GM18951 (cell line): ENCODE data around the gene NES.
"Not testable (repeated sequence)": the region's sequence is repeated elsewhere in the genome, so short reads cannot be mapped to it uniquely, and the experiment has no call there.

ENCODE experiments used
- POLR2A ChIP-seq: IDR thresholded peaks from 4 replicates; pipeline ENCODE4 v1.6.1; 2011; ENCODE audit warnings: mild to moderate bottlenecking; ENCODE audit not compliant: insufficient read length, insufficient read depth; ENCODE audit errors: extremely low read depth
- in situ Hi-C: fragments of 300-500 bp; cut with MboI; formaldehyde crosslinking; loops from one replicate; pipeline ENCODE4 v1.12.0; 2022; ENCODE audit warnings: low sequenced_read_pairs, mixed read lengths, inconsistent platforms; ENCODE audit not compliant: unreplicated experiment

The NES gene

DNA sequence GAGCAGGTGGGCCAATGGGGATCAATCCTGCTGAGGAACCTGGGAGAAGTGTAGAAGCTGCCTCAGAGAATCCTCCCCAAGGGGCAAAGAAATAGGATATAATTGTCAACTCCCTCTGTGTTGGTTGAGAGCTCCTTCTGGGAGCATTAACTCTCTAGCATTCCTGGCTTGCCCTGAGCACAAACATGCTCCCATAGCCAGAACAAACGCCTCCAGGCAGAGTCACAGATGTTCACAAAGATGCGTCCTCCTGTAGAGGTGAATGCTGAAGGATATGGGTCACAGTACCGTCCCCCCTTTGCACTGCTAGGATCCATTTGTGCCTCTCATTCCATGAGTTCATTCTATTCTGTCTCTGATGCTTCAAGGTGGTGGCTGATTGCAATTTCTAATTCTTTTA lies 44.9 kb downstream of the NES start:
- in situ Hi-C loops: no loop called here
- TF ChIP-seq POLR2A: no peak

DNA sequence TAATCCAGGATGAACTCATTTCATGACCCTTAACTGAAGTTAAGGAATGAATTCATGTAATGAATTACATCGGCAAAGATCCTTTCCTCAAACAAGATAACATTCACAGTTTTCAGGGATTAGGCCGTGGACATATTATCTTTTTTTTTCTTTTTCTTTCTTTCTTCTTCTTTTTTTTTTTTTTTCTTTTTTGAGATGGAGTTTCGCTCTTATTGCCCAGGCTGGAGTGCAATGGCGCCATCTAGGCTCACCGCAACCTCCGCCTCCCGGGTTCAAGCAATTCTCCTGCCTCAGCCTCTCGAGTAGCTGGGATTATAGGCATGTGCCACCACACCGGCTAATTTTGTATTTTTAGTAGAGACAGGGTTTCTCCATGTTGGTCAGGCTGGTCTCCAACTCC lies 46.1 kb downstream of the NES start:
- in situ Hi-C loops: not testable (repeated sequence)

DNA sequence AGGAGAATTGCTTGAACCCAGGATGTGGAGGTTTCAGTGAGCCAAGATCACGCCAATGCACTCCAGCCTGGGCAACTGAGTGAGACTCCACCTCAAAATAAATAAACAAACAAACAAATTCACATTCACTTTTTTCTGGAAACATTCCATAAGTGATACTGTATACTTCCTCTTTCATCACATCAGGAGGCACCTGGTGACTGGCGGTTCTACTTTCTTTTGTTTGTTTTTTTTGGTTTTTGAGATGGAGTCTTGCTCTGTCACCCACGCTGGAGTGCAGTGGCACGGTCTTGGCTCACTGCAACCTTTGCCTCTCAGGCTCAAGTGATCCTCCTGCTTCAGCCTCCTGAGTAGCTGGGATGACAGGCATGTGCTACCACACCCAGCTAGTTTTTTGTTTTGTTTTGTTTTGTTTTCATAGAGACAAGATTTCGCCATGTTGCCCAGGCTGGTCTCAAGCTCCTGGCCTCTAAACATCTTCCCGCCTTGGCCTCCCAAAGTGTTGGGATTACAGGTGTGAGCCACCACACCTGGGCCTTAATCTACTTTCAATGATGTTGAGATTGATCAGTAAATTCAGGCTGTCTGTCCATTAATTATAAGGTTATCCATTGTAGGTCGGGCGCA lies 47.3 kb downstream of the NES start:
- no peak for TF ChIP-seq POLR2A

DNA sequence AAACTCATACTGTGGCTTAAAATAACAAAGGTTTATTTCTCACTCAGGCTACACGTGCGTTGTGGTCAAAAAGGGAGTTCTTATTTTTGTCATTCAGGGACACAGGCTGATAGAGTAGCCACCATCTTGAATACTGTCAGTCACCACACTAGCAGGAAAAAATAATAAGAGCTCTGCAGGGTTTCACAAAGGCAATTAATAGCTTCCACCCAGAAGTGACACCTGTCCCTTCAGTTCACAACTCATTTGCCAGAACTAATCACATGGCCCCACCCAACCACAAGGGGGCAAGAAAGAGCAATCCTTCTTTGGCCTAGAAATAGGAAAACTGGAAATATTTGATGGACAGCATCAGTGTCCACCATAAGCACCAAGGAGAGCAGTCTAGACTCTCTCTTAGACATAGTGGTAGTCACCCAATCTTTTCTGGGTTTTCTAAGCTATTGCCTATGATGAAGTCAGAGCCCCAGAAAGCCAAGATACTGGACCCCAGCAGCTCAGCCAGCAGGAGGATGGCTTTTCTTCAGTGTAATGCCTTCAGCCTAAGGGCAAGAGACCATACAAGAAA lies 49.8 kb downstream of the NES start:
- in situ Hi-C loops: no loop called here
- no peak for TF ChIP-seq POLR2A

More for the DNA sequence above, 47.3 kb downstream of the NES start:
- in situ Hi-C loops: no loop called here

DNA sequence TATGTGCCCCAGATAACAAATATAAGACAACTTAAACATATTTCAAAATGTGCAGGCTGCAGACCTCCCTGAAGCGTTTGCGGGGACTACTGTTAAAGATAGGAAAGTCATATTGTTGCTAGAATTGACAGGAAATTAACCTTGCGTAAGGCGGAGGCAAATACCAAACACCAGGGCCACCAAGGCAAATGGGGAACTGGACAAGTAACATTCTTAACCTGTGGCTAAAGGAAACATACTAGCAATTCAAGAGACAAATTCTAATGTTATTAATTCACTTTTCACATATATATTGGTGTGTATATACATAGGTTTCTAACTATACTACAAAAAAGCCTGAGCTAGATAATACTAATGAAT lies 51.1 kb downstream of the NES start:
- in situ Hi-C loops: no loop called here

DNA sequence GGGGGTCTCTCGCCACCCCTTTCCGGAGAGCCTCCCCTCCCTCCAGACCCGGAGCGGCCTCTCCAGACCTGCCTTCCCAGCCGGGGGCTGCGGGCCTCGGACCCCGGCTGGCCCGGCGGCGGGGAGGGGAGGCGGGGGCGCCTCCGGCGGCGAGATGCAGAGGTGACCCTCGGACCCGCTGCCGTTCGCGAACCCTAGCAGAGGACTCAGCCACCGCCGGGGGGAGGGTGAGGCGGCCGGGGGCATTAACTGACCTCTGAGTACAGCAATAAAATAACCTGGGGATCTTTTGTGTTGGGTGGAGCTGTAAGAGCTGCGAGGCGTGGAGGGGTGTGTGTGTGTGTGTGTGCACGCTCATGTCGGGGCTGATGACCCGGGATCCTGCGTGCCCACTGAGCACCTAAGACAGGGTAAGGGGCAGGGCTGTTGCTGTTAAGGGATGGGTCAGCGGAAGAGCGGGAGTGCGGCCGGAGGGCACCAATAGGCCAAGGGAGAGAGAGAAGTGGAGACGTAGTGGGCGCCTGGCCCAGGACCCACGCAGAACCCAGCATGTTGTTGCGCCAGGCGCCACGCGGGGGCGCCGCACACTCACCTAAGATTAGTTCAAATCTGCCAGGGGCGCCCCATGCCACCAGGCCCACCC lies 51.6 kb downstream of the NES start:
- in situ Hi-C loops: no loop called here
- no peak for TF ChIP-seq POLR2A

More for the DNA sequence above, 51.1 kb downstream of the NES start:
- no peak for TF ChIP-seq POLR2A

DNA sequence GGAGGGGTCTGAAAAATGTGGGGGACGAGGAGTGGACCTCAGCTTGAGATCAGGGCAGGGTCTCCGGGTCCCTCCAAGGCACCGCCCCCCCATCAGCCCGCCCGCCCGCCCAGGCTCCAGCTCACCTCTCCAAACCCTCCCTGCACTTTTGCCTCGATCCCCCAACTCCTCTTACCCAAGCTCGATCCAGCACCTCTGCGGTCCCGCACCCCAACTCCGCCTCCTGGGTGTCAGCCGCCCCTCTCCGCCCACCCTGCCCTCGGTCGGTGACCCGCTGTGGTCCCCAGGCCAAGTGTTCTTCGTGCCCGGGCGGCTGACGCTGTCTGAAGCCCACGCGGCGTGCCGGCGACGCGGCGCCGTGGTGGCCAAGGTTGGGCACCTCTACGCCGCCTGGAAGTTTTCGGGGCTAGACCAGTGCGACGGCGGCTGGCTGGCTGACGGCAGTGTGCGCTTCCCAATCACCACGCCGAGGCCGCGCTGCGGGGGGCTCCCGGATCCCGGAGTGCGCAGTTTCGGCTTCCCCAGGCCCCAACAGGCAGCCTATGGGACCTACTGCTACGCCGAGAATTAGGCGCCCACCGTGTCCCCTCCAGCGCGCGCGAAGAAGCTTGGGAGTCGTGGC lies 52.3 kb downstream of the NES start:
- in situ Hi-C loops: no loop called here
- TF ChIP-seq POLR2A: no peak

DNA sequence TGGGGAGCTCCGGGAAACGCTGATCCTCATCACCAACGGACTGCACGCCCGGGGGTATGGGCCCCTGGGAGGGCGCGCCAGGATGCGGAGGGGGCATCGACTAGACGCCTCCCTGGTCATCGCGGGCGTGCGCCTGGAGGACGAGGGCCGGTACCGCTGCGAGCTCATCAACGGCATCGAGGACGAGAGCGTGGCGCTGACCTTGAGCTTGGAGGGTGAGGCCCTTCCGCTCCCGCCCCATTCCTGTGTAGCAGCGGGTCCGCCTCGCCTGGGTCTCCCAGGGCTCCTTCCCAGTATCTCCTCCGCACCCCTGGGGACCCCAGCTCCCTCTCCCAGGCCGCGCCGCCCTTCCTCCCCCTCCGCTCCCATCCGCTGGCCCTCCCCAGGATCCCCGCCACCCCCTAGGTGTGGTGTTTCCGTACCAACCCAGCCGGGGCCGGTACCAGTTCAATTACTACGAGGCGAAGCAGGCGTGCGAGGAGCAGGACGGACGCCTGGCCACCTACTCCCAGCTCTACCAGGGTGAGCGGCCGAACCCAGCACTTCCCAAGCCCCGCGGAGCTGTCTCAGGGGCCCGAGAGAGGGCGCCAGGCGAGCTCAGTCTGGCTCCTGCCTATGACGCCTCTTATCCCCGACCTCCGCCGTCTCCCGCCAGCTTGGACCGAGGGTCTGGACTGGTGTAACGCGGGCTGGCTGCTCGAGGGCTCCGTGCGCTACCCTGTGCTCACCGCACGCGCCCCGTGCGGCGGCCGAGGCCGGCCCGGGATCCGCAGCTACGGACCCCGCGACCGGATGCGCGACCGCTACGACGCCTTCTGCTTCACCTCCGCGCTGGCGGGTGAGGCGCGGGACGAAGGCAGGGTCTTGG lies 53.0 kb downstream of the NES start:
- in situ Hi-C loops: no loop called here
- no peak for TF ChIP-seq POLR2A

DNA sequence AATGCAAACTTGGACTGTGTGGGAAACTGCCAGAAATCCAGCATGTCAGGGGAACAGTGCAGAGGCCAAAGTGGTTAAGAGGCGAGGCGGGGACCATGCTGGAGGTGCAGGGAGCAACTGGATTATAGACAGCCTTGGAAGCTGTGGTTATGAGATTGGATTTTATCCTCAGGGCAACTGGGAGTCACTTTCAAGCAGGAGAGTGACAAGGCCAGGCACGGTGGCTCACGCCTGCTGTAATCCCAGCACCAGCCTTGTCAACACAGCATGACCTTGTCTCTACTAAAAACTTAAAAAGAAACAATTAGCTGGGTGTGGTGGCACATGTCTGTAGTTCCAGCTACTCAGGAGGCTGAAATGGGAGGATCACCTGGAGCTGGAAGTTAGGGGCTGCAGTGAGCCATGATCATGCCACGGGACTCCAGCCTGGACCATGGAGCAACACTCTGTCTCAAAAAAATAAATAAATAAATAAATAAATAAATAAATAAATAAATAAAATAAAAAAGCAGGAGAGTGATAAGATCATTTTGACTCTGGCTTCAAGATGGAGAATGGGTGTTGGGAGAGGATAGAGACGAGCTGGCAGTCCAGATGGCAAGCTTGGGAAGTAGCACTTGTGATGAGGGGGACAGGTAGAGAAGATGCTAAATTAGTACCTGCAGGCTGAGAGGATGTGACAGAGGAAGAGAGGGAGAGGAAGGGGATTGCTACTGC lies 54.5 kb downstream of the NES start:
- no peak for TF ChIP-seq POLR2A
- in situ Hi-C loops: no loop called here

DNA sequence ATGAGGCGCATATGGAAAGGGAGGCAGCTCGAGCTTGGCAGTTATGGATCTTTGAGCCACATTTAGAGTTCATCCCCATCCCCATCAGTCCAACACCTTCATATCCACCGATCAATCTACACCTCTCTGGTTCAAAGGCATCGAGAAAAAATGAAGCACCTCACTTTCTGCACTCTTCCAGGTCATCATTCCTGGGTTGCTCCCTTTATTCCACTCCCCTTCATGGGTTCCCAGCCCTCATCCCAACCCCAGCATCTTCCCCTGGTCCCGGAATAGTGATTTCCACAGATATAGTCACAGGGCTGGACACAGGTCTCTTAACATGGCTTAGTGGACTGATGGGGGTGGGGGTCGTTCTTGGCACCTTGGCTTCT lies 57.6 kb downstream of the NES start:
- in situ Hi-C loops: loop anchor here (10.0 kb wide), 1 partner anchor 235 kb away; no protein-coding TSS in a partner anchor

DNA sequence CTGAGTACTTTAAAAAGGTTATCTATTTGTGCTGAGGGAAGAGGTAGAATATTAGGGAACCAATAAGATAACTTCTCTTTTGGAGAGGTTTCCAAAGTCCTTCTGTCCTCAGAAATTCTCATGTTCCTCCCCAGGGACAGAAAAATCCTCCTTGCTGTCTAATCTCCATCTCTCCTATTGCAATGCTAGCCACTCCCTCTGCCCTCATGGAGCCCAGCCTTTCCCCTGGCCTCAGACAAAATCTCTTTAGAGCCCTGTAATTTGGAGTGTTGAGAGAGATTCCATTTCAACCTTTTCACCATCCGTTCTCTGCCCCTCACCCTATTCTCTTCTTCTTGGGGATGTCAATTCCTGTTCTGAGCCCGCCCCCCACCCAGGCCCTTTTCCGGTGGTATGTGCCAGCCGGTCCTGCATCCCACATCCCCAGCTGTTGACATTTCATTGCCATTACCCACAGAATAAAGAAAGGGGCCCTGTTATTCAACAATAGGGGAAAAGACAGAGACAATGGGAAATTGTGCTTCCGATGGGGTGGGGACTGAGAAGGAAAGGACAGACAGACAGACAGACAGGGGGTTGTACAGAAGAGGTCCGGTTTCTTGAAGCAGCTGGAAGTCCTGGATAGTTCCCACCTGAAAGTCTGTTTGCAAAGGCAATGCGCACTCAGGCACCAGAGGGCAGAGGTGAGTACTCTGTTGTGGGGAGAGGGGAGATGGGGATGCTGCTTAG lies 58.2 kb downstream of the NES start, which contains the start of gene HAPLN2:
Gene HAPLN2, plus strand, starts transcription at position 563 of the 729 bp plus-strand sequence. CDS start 4,076 bp downstream, outside the sequence.
- in situ Hi-C loops: loop anchor here (10.0 kb wide), 1 partner anchor 234 kb away; no protein-coding TSS in a partner anchor
- TF ChIP-seq POLR2A: no peak

More for the DNA sequence above, 57.6 kb downstream of the NES start:
- TF ChIP-seq POLR2A: no peak
